Adrenal gland (tissue), 5 donors: ENCODE measurements around the gene JAZF1.

Source experiments
- POLR2A ChIP-seq, 2 donors: fragments of 450-650 bp; IDR thresholded peaks; one replicate each; pipeline ENCODE4 v1.6.1; 2017; ENCODE audit warnings: antibody characterized with exemption in 2 of 2, mild to moderate bottlenecking in 2 of 2, moderate library complexity in 1 of 2
- TF ChIP-seq, protein P1 (sequence below), 6 experiments: fragments of 450-650 bp in 4 of 6; fragments of 200-600 bp in 2 of 6; sonication (generic) in 1 of 6; IDR thresholded peaks; 1 replicate in 5 of 6; 2 replicates in 1 of 6; pipeline versions ENCODE4 v1.5.1 to v1.8.0; 2016 to 2021; ENCODE audit warnings: antibody characterized with exemption in 6 of 6, mild to moderate bottlenecking in 2 of 6, moderate library complexity in 1 of 6
- donor health status: DM: no; HTN: no; CAD: no.

DNA sequence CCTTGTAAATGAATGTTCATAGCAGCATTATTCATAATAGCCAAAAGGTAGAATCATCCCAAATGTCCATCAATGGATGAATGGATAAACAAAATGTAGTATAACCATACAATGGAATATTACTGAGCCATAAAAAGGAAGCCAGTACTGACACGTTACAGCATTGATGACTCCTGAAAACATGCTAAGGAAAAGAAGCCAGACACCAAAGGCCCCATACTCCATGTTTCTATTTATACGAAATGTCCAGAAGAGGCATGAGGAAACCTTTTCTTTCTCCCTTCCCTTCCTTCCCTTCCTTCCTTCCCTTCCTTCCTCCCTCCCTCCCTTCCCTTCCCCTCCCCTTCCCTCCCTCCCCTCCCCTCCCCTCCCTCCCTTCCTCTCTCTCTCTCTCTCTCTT, 131.9 kb downstream of the JAZF1 start:
- TF ChIP-seq, protein P1, sequence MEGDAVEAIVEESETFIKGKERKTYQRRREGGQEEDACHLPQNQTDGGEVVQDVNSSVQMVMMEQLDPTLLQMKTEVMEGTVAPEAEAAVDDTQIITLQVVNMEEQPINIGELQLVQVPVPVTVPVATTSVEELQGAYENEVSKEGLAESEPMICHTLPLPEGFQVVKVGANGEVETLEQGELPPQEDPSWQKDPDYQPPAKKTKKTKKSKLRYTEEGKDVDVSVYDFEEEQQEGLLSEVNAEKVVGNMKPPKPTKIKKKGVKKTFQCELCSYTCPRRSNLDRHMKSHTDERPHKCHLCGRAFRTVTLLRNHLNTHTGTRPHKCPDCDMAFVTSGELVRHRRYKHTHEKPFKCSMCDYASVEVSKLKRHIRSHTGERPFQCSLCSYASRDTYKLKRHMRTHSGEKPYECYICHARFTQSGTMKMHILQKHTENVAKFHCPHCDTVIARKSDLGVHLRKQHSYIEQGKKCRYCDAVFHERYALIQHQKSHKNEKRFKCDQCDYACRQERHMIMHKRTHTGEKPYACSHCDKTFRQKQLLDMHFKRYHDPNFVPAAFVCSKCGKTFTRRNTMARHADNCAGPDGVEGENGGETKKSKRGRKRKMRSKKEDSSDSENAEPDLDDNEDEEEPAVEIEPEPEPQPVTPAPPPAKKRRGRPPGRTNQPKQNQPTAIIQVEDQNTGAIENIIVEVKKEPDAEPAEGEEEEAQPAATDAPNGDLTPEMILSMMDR (IDR thresholded peaks at IDR 0.05), result no peak
- no peak for TF ChIP-seq POLR2A (IDR thresholded peaks at IDR 0.05)
